Measurements from ENCODE around the gene SOX5.

SOX5 gene

DNA sequence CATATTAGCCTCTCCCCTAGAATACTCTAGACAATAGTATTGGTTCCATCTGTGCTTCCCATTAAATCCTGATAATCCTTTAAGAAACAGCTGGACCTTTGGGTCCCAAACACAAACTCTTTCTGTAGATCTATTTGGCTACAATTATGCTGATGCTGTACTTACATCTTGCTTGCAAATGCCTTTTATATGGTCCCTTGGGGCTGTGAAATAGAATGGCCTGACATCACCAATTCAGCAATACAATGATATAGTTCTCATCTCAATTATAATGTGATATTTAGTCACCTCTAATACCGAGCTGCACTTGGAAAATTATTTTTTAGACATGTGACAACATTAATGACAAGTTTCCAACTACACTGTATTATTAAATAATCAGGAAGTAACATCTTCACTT is 261.5 kb downstream of the SOX5 start:
- no peaks in the 10 kb centered on the region for H3K4me1 ChIP-seq (ENCODE audit: insufficient read depth, poor library complexity, severe bottlenecking)
- no peaks in the 10 kb centered on the region for H3K36me3 ChIP-seq (ENCODE audit: low read depth)
- ATAC-seq (ENCODE audit: low read depth) (no peak), DNase-seq (ENCODE audit: low spot score) (no peak)
- no peaks in the 10 kb centered on the region for H3K27me3 ChIP-seq (ENCODE audit: insufficient read depth, poor library complexity, severe bottlenecking)
- H3K4me3 ChIP-seq (ENCODE audit: severe bottlenecking), result no peak overlapping the region
- TF ChIP-seq, protein P1, sequence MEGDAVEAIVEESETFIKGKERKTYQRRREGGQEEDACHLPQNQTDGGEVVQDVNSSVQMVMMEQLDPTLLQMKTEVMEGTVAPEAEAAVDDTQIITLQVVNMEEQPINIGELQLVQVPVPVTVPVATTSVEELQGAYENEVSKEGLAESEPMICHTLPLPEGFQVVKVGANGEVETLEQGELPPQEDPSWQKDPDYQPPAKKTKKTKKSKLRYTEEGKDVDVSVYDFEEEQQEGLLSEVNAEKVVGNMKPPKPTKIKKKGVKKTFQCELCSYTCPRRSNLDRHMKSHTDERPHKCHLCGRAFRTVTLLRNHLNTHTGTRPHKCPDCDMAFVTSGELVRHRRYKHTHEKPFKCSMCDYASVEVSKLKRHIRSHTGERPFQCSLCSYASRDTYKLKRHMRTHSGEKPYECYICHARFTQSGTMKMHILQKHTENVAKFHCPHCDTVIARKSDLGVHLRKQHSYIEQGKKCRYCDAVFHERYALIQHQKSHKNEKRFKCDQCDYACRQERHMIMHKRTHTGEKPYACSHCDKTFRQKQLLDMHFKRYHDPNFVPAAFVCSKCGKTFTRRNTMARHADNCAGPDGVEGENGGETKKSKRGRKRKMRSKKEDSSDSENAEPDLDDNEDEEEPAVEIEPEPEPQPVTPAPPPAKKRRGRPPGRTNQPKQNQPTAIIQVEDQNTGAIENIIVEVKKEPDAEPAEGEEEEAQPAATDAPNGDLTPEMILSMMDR (IDR thresholded peaks at IDR 0.05; ENCODE audit: poor library complexity, severe bottlenecking), result no peak
- H3K27ac ChIP-seq (ENCODE audit: poor library complexity, severe bottlenecking), result no peak overlapping the region
- no peaks in the 10 kb centered on the region for H3K9me3 ChIP-seq (ENCODE audit: severe bottlenecking)

DNA sequence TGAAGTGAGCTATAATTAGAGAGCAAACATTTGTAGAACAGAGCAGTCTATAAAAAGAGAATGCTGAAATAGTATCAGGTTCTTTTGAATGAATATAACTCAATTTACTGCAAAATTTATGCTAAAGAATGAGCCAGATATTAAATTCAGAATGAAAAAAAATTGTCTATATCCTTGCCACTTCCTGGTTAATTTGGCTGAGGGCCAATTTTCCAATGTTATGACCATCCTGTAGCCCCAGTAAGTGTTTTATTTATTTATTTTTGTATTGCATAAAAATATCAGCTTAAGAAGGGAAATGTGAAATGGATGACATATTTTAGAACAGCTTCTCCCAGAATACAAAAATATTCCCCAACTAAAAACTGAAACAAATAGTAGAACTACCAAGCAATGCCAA is 263.4 kb downstream of the SOX5 start:
- no peaks in the 10 kb centered on the region for H3K36me3 ChIP-seq (ENCODE audit: low read depth)
- no peak for DNase-seq (ENCODE audit: low spot score)
- H3K27ac ChIP-seq (ENCODE audit: poor library complexity, severe bottlenecking), result no peak overlapping the region
- TF ChIP-seq, protein P1 (IDR thresholded peaks at IDR 0.05; ENCODE audit: poor library complexity, severe bottlenecking), result no peak
- no peaks in the 10 kb centered on the region for H3K9me3 ChIP-seq (ENCODE audit: severe bottlenecking)
- no peaks in the 10 kb centered on the region for H3K4me1 ChIP-seq (ENCODE audit: insufficient read depth, poor library complexity, severe bottlenecking)
- no peak for ATAC-seq (ENCODE audit: low read depth)
- H3K27me3 ChIP-seq (ENCODE audit: insufficient read depth, poor library complexity, severe bottlenecking), result no peaks in the 10 kb centered on the region
- no peak overlapping the region for H3K4me3 ChIP-seq (ENCODE audit: severe bottlenecking)

DNA sequence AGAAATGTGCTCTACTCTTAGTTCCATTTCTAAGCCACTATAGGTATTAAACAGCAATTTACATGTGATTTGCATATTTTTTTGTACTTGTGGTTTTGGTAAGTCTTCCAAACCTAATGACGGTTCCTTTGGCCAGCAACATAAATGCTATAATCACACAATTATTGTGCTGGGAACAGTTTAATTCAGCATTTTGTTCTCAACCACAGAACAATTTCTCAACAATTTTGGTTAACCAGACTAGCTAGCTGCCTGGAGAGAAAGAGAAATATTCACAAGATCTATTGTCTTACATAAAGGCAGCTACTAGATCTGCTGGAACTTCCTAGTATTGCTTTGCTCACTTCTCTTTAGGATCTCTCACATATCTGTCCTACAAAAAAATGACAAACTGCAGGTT is 265.3 kb downstream of the SOX5 start:
- Histone ChIP-seq H3K27me3 (ENCODE audit: insufficient read depth, poor library complexity, severe bottlenecking) (no peaks in the 10 kb centered on the region), H3K36me3 (ENCODE audit: low read depth) (no peaks in the 10 kb centered on the region), H3K27ac (ENCODE audit: poor library complexity, severe bottlenecking) (no peak overlapping the region), H3K4me1 (ENCODE audit: insufficient read depth, poor library complexity, severe bottlenecking) (no peaks in the 10 kb centered on the region), H3K4me3 (ENCODE audit: severe bottlenecking) (no peak overlapping the region), H3K9me3 (ENCODE audit: severe bottlenecking) (no peaks in the 10 kb centered on the region)
- TF ChIP-seq, protein P1 (IDR thresholded peaks at IDR 0.05; ENCODE audit: poor library complexity, severe bottlenecking), result no peak
- no peak for ATAC-seq (ENCODE audit: low read depth)
- no peak for DNase-seq (ENCODE audit: low spot score)

DNA sequence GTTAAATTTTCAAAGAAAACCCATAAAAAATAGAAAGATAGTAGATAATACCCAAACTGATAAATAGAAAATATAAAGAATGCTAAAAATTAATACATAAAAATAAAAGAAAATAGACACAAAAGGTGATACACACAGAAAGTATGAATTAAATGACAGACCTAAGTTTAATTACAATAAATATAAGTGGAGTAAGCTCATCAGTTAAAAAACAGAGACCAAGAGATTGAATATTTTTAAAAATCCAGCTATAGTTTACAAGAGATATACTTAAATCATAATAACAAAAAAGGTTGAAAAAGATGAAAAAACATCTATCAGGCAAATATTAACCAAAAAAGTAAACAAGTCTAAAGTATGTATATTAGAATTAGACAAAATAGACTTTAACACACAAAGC is 268.2 kb downstream of the SOX5 start:
- H3K9me3 ChIP-seq (ENCODE audit: severe bottlenecking), result no peaks in the 10 kb centered on the region
- ATAC-seq (ENCODE audit: low read depth), result no peak
- H3K4me1 ChIP-seq (ENCODE audit: insufficient read depth, poor library complexity, severe bottlenecking), result no peaks in the 10 kb centered on the region
- DNase-seq (ENCODE audit: low spot score), result no peak
- no peaks in the 10 kb centered on the region for H3K27me3 ChIP-seq (ENCODE audit: insufficient read depth, poor library complexity, severe bottlenecking)
- H3K27ac ChIP-seq (ENCODE audit: poor library complexity, severe bottlenecking), result no peak overlapping the region
- TF ChIP-seq, protein P1 (IDR thresholded peaks at IDR 0.05; ENCODE audit: poor library complexity, severe bottlenecking), result no peak
- no peak overlapping the region for H3K4me3 ChIP-seq (ENCODE audit: severe bottlenecking)
- H3K36me3 ChIP-seq (ENCODE audit: low read depth), result no peaks in the 10 kb centered on the region

DNA sequence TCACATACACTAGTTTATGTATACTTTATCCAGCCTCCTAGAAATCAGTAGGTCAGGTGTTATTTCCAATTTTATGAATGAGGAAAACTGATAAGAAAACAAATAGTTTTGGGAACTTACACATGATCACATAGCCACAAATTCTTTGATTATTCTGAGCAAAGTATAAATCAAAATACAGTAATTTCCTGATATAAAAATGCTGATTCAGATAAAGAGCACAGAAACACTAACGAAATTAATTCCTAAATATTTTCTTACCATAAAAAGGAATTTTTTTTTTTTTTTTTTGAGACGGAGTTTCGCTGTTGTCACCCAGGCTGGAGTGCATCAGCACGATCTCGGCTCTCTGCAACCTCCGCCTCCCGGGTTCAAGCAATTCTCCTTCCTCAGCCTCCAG is 275.4 kb downstream of the SOX5 start:
- ATAC-seq (ENCODE audit: low read depth), result no peak
- Histone ChIP-seq H3K4me3 (ENCODE audit: severe bottlenecking) (no peak overlapping the region), H3K27me3 (ENCODE audit: insufficient read depth, poor library complexity, severe bottlenecking) (no peaks in the 10 kb centered on the region), H3K9me3 (ENCODE audit: severe bottlenecking) (no peaks in the 10 kb centered on the region), H3K27ac (ENCODE audit: poor library complexity, severe bottlenecking) (no peak overlapping the region), H3K36me3 (ENCODE audit: low read depth) (no peaks in the 10 kb centered on the region), H3K4me1 (ENCODE audit: insufficient read depth, poor library complexity, severe bottlenecking) (no peaks in the 10 kb centered on the region)
- DNase-seq (ENCODE audit: low spot score), result no peak
- TF ChIP-seq, protein P1 (IDR thresholded peaks at IDR 0.05; ENCODE audit: poor library complexity, severe bottlenecking), result no peak
